ENCODE measurements around the gene FOXC2. TPM values are rescaled to one million over a fixed set of nuclear protein-coding genes. Genes with fewer than 3 reads are reported as not detected.

Gene FOXC2
- total and polyA plus RNA-seq, 2 of the 13 experiments (the other 11 are each of a cell fraction or from before 2014, with no cell fraction given), result not detected

- no peak for DNase-seq (ENCODE audit: low spot score)
- TF ChIP-seq ZNF616 (CRISPR knock-in tag; IDR thresholded peaks at IDR 0.05; ENCODE audit: low read depth) (no peak), SUZ12 (IDR thresholded peaks at IDR 0.05; ENCODE audit: low read depth, low read length) (no peak), ZNF207 (IDR thresholded peaks at IDR 0.05; ENCODE audit: borderline replicate concordance) (no peak), NR2F1 (CRISPR knock-in tag; IDR thresholded peaks at IDR 0.05) (no peak), HOXD1 (CRISPR knock-in tag; IDR thresholded peaks at IDR 0.05) (no peak), ZNF274 (CRISPR knock-in tag; IDR thresholded peaks at IDR 0.05) (no peak), KDM5B (CRISPR knock-in tag; IDR thresholded peaks at IDR 0.05; ENCODE audit: borderline replicate concordance) (no peak)
- H3K79me2 ChIP-seq (ENCODE audit: insufficient read depth, low read length), result no peaks in the 10 kb centered on the region
- H3K9me3 ChIP-seq (ENCODE audit: low read length), result no peaks in the 10 kb centered on the region
- FAIRE-seq, result no peak
- no TSS peak for BruUV-seq (replicated peaks)
- peaks cover 13% of the 10 kb centered on the region for H3K4me1 ChIP-seq (ENCODE audit: insufficient read depth, low read length)
- H3K4me2 ChIP-seq (ENCODE audit: low read depth, low read length), result no peak overlapping the region
- no peak overlapping the region for H3K9ac ChIP-seq (ENCODE audit: insufficient read depth, low read depth, low read length)
- H3K27ac ChIP-seq (ENCODE audit: extremely low read length, insufficient read depth, low read length), result no peak overlapping the region
- no peak overlapping the region for H3K4me3 ChIP-seq (replicated peaks in 1 of 3; ENCODE audit: insufficient read depth in 1 of 3, low read depth in 2 of 3, low read length in 3 of 3)
- no peaks in the 10 kb centered on the region for H4K20me1 ChIP-seq (ENCODE audit: insufficient read depth, low read length)
- in situ Hi-C loops (cut with HindIII; ENCODE audit: extremely low pct_ligation_motif_present, low pct_unique_long_range_greater_than_20kb), result no loop called here
- ChIA-PET CTCF (ENCODE audit: low intra/inter-chr PET ratio, low total read pairs) (no interaction called here), POLR2A (no interaction called here)
- no peaks in the 10 kb centered on the region for H3K36me3 ChIP-seq (replicated peaks in 1 of 2; ENCODE audit: control insufficient read depth in 1 of 2, insufficient read depth in 2 of 2, low read length in 2 of 2)
- intact Hi-C loops (cut with micrococcal nuclease; ENCODE audit: unreplicated experiment), result no loop called here
- peaks cover 2 to 23% of the 10 kb centered on the region in 2 experiments; a peak in 3 of 5 replicates for H3K27me3 ChIP-seq (ENCODE audit: control insufficient read depth in 1 of 2, insufficient read depth in 2 of 2, low read length in 2 of 2)
- 34% methylated on average over 10 of the region's 10 CpGs for WGBS (ENCODE audit: low lambda C conversion rate)
- no peak overlapping the region for H2AFZ ChIP-seq (ENCODE audit: low read length)
- no peak for ATAC-seq
Observed at GRCh38 chr16:86609661-86610060, 43.0 kb downstream of the FOXC2 start.

- intact Hi-C loops (cut with micrococcal nuclease; ENCODE audit: unreplicated experiment), result no loop called here
- ATAC-seq, result peak; percentile 78
- WGBS (ENCODE audit: low lambda C conversion rate), result 9% methylated on average over 6 of the region's 18 CpGs
- no peaks in the 10 kb centered on the region for H3K9me3 ChIP-seq (ENCODE audit: low read length)
- peak overlapping the region; percentile 6; the same call in 1 of the 2 replicates for H3K4me2 ChIP-seq (ENCODE audit: low read depth, low read length)
- no peaks in the 10 kb centered on the region for H4K20me1 ChIP-seq (ENCODE audit: insufficient read depth, low read length)
- peaks cover 4 to 30% of the 10 kb centered on the region in 2 experiments; a peak in 4 of 5 replicates for H3K27me3 ChIP-seq (ENCODE audit: control insufficient read depth in 1 of 2, insufficient read depth in 2 of 2, low read length in 2 of 2)
- in situ Hi-C loops (cut with HindIII; ENCODE audit: extremely low pct_ligation_motif_present, low pct_unique_long_range_greater_than_20kb), result no loop called here
- H3K27ac ChIP-seq (ENCODE audit: extremely low read length, insufficient read depth, low read length), result no peak overlapping the region
- H3K9ac ChIP-seq (ENCODE audit: insufficient read depth, low read depth, low read length), result no peak overlapping the region
- H3K79me2 ChIP-seq (ENCODE audit: insufficient read depth, low read length), result no peaks in the 10 kb centered on the region
- H3K36me3 ChIP-seq (replicated peaks in 1 of 2; ENCODE audit: control insufficient read depth in 1 of 2, insufficient read depth in 2 of 2, low read length in 2 of 2), result no peaks in the 10 kb centered on the region
- DNase-seq (ENCODE audit: low spot score), result no peak
- POLR2A ChIA-PET, result no interaction called here
- BruUV-seq (replicated peaks), result no TSS peak
- CTCF ChIA-PET (ENCODE audit: low intra/inter-chr PET ratio, low total read pairs), result no interaction called here
- no peak overlapping the region; a peak in 1 of 6 replicates for H3K4me3 ChIP-seq (replicated peaks in 1 of 3; ENCODE audit: insufficient read depth in 1 of 3, low read depth in 2 of 3, low read length in 3 of 3)
- no peak overlapping the region for H2AFZ ChIP-seq (ENCODE audit: low read length)
- no peak for FAIRE-seq
- H3K4me1 ChIP-seq (ENCODE audit: insufficient read depth, low read length), result peaks cover 13% of the 10 kb centered on the region
- TF ChIP-seq NCOR1 (IDR thresholded peaks at IDR 0.05; ENCODE audit: borderline replicate concordance, low read length) (no peak), ZKSCAN5 (CRISPR knock-in tag; IDR thresholded peaks at IDR 0.05) (peak; percentile 29; the same call in 1 of the 2 replicates), HNF4A (CRISPR knock-in tag; IDR thresholded peaks at IDR 0.05) (peak; percentile 84), HES4 (CRISPR knock-in tag; IDR thresholded peaks at IDR 0.05; ENCODE audit: borderline replicate concordance) (no peak), ZNF644 (CRISPR knock-in tag; IDR thresholded peaks at IDR 0.05; ENCODE audit: low read depth) (peak; percentile 43; the same call in 1 of the 2 replicates), MTA1 (CRISPR knock-in tag; IDR thresholded peaks at IDR 0.05; ENCODE audit: borderline replicate concordance) (peak; percentile 49; the same call in 1 of the 2 replicates), ZNF782 (CRISPR knock-in tag; IDR thresholded peaks at IDR 0.05; ENCODE audit: borderline replicate concordance) (peak; percentile 73; the same call in 1 of the 2 replicates), ZNF292 (CRISPR knock-in tag; IDR thresholded peaks at IDR 0.05; ENCODE audit: borderline replicate concordance, low read depth) (peak; percentile 54; the same call in 1 of the 2 replicates), XBP1 (CRISPR knock-in tag; IDR thresholded peaks at IDR 0.05) (no peak), FOSL2 (CRISPR knock-in tag; IDR thresholded peaks at IDR 0.05) (no peak), ZNF3 (CRISPR knock-in tag; IDR thresholded peaks at IDR 0.05) (no peak)
- TF ChIP-seq, protein P1, sequence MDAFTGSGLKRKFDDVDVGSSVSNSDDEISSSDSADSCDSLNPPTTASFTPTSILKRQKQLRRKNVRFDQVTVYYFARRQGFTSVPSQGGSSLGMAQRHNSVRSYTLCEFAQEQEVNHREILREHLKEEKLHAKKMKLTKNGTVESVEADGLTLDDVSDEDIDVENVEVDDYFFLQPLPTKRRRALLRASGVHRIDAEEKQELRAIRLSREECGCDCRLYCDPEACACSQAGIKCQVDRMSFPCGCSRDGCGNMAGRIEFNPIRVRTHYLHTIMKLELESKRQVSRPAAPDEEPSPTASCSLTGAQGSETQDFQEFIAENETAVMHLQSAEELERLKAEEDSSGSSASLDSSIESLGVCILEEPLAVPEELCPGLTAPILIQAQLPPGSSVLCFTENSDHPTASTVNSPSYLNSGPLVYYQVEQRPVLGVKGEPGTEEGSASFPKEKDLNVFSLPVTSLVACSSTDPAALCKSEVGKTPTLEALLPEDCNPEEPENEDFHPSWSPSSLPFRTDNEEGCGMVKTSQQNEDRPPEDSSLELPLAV (CRISPR knock-in tag; conservative IDR thresholded peaks at IDR 0.05; ENCODE audit: low read depth), result no peak
Observed at GRCh38 chr16:86610779-86611524, 44.3 kb downstream of the FOXC2 start.
